T1000 (cell line): ENCODE measurements around the gene MAPKAPK3.
A peak's percentile ranks its signal among the peaks of the same experiment; 100 is the strongest.

ENCODE experiments used
- DNase-seq: peaks from one replicate; lab custom pipeline; 2025; ENCODE audit warnings: mixed read lengths; lab: John Stamatoyannopoulos, UW

Gene MAPKAPK3

GRCh38 chr3:50587806-50588758 is 28.9 kb upstream of the MAPKAPK3 start:
- DNase-seq: no peak

GRCh38 chr3:50588759-50589433 is 28.1 kb upstream of the MAPKAPK3 start:
- DNase-seq: no peak

- DNase-seq: no peak
These were observed 25.7 kb upstream of the MAPKAPK3 start for GRCh38 chr3:50591196-50591741.

- no peak for DNase-seq
These were observed 24.4 kb upstream of the MAPKAPK3 start for GRCh38 chr3:50592568-50592967.

- no peak for DNase-seq
These were observed 22.6 kb upstream of the MAPKAPK3 start for GRCh38 chr3:50594253-50594785.

- DNase-seq: no peak
These were observed 17.7 kb upstream of the MAPKAPK3 start for GRCh38 chr3:50599115-50599715.

- DNase-seq: no peak
These were observed 17.2 kb upstream of the MAPKAPK3 start for GRCh38 chr3:50599716-50600118.

- no peak for DNase-seq
These were observed 16.7 kb upstream of the MAPKAPK3 start for GRCh38 chr3:50600141-50600753.

GRCh38 chr3:50600841-50601591 is 15.9 kb upstream of the MAPKAPK3 start:
- DNase-seq: peak; percentile 82

- no peak for DNase-seq
These were observed 14.3 kb upstream of the MAPKAPK3 start for GRCh38 chr3:50602595-50603191.

- DNase-seq: no peak
These were observed 13.5 kb upstream of the MAPKAPK3 start for GRCh38 chr3:50603261-50604109.

GRCh38 chr3:50604110-50604621 is 12.8 kb upstream of the MAPKAPK3 start:
- no peak for DNase-seq

GRCh38 chr3:50604628-50605588 is 12.0 kb upstream of the MAPKAPK3 start:
- no peak for DNase-seq

- DNase-seq: no peak
These were observed 11.0 kb upstream of the MAPKAPK3 start for GRCh38 chr3:50605901-50606326.

GRCh38 chr3:50606596-50606995 is 10.4 kb upstream of the MAPKAPK3 start:
- DNase-seq: no peak

GRCh38 chr3:50607271-50608091 is 9.5 kb upstream of the MAPKAPK3 start:
- DNase-seq: no peak

GRCh38 chr3:50608278-50608677 is 8.7 kb upstream of the MAPKAPK3 start:
- no peak for DNase-seq
